HG02763 (cell line): ENCODE results near the gene SNX4.
"Not testable (repeated sequence)": the region's sequence is repeated elsewhere in the genome, so short reads cannot be mapped to it uniquely, and the experiment has no call there.

Experiments used
- ATAC-seq: cut with Tn5 transposase; IDR thresholded peaks from one replicate; pipeline ENCODE4 v1.9.1; 2021; ENCODE audit warnings: mild to moderate bottlenecking, moderate library complexity; ENCODE audit not compliant: unreplicated experiment

SNX4 gene

GRCh38 chr3:125405515-125405914 is 114.5 kb downstream of the SNX4 start:
- ATAC-seq, result not testable (repeated sequence)

DNA sequence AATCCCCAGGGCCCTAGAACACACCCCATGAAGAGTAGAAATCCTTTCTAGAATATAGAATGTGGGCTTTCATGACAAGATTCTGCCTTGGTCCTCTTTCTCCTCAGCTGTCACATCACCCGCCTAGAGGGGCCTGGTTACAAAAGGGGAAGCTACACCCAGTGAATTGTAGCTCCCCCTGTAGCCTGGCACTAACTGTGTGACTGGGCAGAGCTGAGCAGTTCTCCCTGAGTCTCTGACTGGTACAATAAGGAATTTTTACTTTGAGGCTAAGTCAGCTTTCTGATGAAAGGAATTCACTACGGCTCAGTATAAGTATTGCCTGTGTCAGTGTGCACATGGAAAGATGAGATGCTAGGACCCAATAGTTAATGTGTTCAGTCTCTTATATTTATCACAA is 116.2 kb downstream of the SNX4 start:
- no peak for ATAC-seq

- ATAC-seq, result no peak
Measured at GRCh38 chr3:125402639-125403038, 117.4 kb downstream of the SNX4 start.

DNA sequence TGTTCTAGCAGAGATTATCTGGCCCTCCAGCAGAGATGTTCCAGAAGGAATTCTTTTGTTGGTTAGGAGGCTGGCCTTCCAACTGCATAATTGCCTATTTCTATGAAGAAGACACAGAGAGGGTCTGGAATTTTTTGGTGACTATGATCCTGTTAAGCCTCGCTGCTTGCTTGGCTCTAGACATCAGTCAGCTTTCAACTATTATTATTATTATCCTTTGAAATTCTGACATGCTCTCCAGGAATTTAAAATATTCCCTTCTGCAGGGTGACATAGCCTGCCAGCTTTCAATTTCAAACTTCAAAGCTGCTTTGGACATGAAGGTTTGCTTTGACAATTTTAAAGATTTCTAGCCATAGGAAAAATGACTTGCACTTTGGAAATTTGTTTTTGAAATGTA is 118.6 kb downstream of the SNX4 start:
- ATAC-seq, result no peak

- no peak for ATAC-seq
Measured at GRCh38 chr3:125398952-125399351, 121.0 kb downstream of the SNX4 start.
